ENCODE data around the gene RAD23B. TPM values are rescaled to one million over a fixed set of nuclear protein-coding genes. Genes with fewer than 3 reads are reported as not detected.

Gene RAD23B
- total and polyA plus RNA-seq, 2 of the 13 experiments (the other 11 are each of a cell fraction or from before 2014, with no cell fraction given), result 133 to 156 TPM

DNA sequence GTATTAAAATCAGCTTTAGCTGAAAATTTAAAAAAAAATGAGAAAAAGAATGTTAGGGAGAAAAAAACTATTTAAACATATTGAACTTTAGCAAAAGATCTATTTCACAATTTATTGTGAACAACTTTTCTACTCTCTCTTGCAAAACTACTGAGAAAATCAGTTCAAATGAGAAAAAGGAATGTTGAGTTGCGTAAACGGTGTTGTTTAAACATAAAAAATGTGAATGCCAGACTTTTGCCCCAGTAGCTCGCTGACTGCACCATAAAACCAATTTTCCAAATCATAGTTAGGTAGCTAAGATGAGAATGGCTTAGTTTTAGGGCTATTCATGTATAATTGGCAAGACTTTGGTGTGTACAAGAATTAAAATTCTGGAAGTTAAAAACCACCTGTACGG, 13.4 kb upstream of the RAD23B start (continued):
- TF ChIP-seq ZNF747 (CRISPR knock-in tag; IDR thresholded peaks at IDR 0.05; ENCODE audit: borderline replicate concordance) (no peak), MZF1 (CRISPR knock-in tag; IDR thresholded peaks at IDR 0.05; ENCODE audit: borderline replicate concordance) (no peak), ATM (IDR thresholded peaks at IDR 0.05; ENCODE audit: borderline replicate concordance) (no peak; the same call in 1 of the 2 replicates), ZFP36L2 (CRISPR knock-in tag; IDR thresholded peaks at IDR 0.05) (no peak), POLR2A (IDR thresholded peaks at IDR 0.05; ENCODE audit: insufficient read depth in 1 of 2, low read depth in 2 of 2, low read length in 2 of 2) (no peak), NFE2L2 (IDR thresholded peaks at IDR 0.05; ENCODE audit: low read length) (no peak), ZFYVE20 (CRISPR knock-in tag; IDR thresholded peaks at IDR 0.05; ENCODE audit: borderline replicate concordance, low read depth) (no peak), ZNF496 (CRISPR knock-in tag; IDR thresholded peaks at IDR 0.05; ENCODE audit: insufficient replicate concordance) (no peak), NR2F2 (IDR thresholded peaks at IDR 0.05; ENCODE audit: borderline replicate concordance, low read depth) (no peak), FOXO1 (CRISPR knock-in tag; IDR thresholded peaks at IDR 0.05) (peak; percentile 30; the same call in 1 of the 2 replicates), MBD4 (IDR thresholded peaks at IDR 0.05; ENCODE audit: borderline replicate concordance, low read length) (no peak), ZNF558 (CRISPR knock-in tag; IDR thresholded peaks at IDR 0.05; ENCODE audit: borderline replicate concordance) (no peak), SNAPC2 (CRISPR knock-in tag; IDR thresholded peaks at IDR 0.05) (no peak), FOXP1 (IDR thresholded peaks at IDR 0.05) (no peak), FOXP1 (CRISPR knock-in tag; IDR thresholded peaks at IDR 0.05) (peak; percentile 59; the same call in 1 of the 2 replicates), GPN1 (CRISPR knock-in tag; IDR thresholded peaks at IDR 0.05; ENCODE audit: borderline replicate concordance) (no peak), RFX1 (IDR thresholded peaks at IDR 0.05) (no peak), ZSCAN31 (CRISPR knock-in tag; IDR thresholded peaks at IDR 0.05; ENCODE audit: low read depth) (no peak), ZNF652 (CRISPR knock-in tag; IDR thresholded peaks at IDR 0.05; ENCODE audit: borderline replicate concordance, low read depth) (no peak)
- TF ChIP-seq, protein P1, sequence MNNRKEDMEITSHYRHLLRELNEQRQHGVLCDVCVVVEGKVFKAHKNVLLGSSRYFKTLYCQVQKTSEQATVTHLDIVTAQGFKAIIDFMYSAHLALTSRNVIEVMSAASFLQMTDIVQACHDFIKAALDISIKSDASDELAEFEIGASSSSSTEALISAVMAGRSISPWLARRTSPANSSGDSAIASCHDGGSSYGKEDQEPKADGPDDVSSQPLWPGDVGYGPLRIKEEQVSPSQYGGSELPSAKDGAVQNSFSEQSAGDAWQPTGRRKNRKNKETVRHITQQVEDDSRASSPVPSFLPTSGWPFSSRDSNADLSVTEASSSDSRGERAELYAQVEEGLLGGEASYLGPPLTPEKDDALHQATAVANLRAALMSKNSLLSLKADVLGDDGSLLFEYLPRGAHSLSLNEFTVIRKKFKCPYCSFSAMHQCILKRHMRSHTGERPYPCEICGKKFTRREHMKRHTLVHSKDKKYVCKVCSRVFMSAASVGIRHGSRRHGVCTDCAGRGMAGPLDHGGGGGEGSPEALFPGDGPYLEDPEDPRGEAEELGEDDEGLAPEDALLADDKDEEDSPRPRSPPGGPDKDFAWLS (CRISPR knock-in tag; IDR thresholded peaks at IDR 0.05; ENCODE audit: borderline replicate concordance), result no peak
- TF ChIP-seq, protein P2, sequence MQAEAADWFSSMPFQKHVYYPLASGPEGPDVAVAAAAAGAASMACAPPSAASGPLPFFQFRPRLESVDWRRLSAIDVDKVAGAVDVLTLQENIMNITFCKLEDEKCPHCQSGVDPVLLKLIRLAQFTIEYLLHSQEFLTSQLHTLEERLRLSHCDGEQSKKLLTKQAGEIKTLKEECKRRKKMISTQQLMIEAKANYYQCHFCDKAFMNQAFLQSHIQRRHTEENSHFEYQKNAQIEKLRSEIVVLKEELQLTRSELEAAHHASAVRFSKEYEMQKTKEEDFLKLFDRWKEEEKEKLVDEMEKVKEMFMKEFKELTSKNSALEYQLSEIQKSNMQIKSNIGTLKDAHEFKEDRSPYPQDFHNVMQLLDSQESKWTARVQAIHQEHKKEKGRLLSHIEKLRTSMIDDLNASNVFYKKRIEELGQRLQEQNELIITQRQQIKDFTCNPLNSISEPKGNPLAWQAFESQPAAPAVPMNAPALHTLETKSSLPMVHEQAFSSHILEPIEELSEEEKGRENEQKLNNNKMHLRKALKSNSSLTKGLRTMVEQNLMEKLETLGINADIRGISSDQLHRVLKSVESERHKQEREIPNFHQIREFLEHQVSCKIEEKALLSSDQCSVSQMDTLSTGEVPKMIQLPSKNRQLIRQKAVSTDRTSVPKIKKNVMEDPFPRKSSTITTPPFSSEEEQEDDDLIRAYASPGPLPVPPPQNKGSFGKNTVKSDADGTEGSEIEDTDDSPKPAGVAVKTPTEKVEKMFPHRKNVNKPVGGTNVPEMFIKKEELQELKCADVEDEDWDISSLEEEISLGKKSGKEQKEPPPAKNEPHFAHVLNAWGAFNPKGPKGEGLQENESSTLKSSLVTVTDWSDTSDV (CRISPR knock-in tag; IDR thresholded peaks at IDR 0.05), result no peak
- TF ChIP-seq, protein P3, sequence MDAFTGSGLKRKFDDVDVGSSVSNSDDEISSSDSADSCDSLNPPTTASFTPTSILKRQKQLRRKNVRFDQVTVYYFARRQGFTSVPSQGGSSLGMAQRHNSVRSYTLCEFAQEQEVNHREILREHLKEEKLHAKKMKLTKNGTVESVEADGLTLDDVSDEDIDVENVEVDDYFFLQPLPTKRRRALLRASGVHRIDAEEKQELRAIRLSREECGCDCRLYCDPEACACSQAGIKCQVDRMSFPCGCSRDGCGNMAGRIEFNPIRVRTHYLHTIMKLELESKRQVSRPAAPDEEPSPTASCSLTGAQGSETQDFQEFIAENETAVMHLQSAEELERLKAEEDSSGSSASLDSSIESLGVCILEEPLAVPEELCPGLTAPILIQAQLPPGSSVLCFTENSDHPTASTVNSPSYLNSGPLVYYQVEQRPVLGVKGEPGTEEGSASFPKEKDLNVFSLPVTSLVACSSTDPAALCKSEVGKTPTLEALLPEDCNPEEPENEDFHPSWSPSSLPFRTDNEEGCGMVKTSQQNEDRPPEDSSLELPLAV (CRISPR knock-in tag; conservative IDR thresholded peaks at IDR 0.05; ENCODE audit: low read depth), result no peak

Data from HepG2 (cell line).